CD4-positive, alpha-beta T cell treated with Interleukin-6 for 4 hours (primary cell): ENCODE data around the gene MCTP1.

Experiments
- DNase-seq: peaks from one replicate; pipeline ENCODE4 v3.0.0-alpha.2; 2020; ENCODE audit warnings: mixed read lengths

Gene MCTP1

DNA sequence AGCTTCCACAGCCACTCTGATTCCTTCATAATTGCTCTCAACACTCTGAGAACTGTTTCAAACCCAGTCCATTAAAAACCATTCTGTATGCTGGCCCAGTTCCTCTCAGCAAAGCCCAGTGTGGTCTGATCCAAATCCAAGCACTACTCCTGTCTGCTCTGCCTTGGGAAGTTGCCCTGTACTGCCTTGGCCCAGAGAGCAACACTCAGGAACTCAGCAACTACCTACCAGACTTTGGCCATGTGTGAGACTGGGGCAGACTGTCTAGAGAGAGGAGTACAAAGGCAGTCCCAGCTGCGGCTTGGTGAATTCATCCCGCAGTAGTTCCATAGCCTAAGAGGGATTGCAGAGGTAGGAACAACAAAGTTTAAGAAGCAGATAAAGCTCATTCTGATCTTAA is 214.4 kb downstream of the MCTP1 start:
- DNase-seq, result no peak

- DNase-seq, result no peak
These were observed 214.9 kb downstream of the MCTP1 start for GRCh38 chr5:95069948-95070347.

GRCh38 chr5:95069021-95069420 is 215.9 kb downstream of the MCTP1 start:
- no peak for DNase-seq

- no peak for DNase-seq
These were observed 216.5 kb downstream of the MCTP1 start for GRCh38 chr5:95068289-95068910.

GRCh38 chr5:95066048-95066447 is 218.8 kb downstream of the MCTP1 start:
- DNase-seq, result no peak

GRCh38 chr5:95063492-95063891 is 221.4 kb downstream of the MCTP1 start:
- DNase-seq, result no peak

DNA sequence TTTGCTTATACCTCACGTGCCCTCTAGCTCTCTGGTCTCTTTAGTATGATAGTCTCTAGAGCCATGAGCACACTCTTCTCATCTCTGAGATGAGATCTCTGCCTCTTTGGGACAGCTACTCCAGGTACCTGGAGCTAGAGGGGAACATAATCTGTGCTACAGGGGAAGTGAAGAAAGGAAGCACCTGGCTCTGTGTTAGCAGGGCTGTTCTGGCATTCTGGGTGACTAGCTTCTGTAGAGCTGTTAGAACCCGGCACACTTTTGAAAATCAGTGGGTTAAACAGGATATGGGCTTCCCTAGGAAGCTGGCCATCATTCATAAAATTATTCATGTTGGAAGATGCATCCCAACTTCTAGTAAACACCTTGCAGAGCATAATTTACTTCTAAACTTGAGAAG is 224.8 kb downstream of the MCTP1 start:
- DNase-seq, result no peak

GRCh38 chr5:95059636-95060035 is 225.3 kb downstream of the MCTP1 start:
- no peak for DNase-seq

GRCh38 chr5:95057615-95058014 is 227.3 kb downstream of the MCTP1 start:
- no peak for DNase-seq

GRCh38 chr5:95053253-95053652 is 231.6 kb downstream of the MCTP1 start:
- DNase-seq, result no peak

DNA sequence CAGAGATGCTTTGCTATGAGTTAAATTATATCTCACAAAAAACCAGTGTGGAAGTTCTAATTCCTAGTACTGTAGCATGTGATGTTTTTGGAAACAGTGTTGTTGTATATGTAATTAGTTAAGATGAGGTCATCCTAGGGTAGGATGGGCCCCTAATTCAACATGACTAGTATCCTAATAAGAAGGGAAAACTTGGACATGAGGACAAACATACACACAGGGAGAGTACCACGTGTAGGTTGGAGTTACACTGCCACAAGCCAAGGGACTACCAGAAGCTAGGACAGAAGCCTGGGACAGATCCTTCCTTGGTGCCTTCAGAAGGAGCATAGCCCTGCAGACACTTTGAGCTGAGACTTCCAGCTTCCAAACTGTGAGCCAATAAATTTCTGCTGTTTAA is 234.2 kb downstream of the MCTP1 start:
- no peak for DNase-seq

- DNase-seq, result no peak
These were observed 236.3 kb downstream of the MCTP1 start for GRCh38 chr5:95048628-95049027.

GRCh38 chr5:95045181-95045965 is 239.5 kb downstream of the MCTP1 start:
- DNase-seq, result no peak

DNA sequence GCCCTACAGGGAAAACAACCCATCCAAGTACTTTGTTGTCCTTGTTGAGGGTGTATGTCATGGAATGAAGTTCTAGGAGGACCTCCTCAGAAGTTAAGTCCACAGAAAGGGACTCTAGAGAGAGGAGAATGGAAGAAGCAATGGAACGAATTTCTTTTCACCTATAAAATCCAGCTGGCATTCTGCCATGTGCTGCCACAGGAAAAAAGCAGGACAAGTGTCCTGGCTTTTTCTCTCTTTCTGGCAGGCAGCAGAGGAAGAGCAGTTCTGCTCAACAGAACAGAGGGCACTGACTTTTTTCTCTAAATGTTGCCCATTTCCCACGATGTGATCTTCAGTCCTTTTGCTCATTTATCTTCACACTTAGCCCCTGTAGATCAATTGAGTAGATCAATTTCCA is 240.8 kb downstream of the MCTP1 start:
- DNase-seq, result no peak

DNA sequence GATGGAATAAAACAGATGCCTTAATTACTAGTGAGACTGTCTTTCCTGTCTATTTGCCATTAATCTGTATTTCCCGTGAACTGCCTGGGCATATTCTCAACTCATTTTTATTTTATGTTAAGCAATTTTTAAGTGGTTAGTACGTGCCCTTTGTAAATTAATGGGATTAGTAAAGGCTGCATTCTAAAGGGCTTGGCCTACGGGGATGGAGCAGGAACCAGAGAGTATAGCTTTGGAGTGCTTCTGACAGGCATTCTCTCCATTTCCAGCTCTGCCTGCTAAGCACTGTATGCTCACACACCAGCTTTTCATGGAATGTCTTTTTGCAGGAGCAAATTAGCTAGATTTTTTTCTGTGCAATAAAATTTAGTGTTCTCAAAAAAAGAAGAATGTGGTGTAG is 241.2 kb downstream of the MCTP1 start:
- no peak for DNase-seq

- no peak for DNase-seq
These were observed 241.7 kb downstream of the MCTP1 start for GRCh38 chr5:95043234-95043633.

GRCh38 chr5:95042037-95042436 is 242.9 kb downstream of the MCTP1 start:
- no peak for DNase-seq

DNA sequence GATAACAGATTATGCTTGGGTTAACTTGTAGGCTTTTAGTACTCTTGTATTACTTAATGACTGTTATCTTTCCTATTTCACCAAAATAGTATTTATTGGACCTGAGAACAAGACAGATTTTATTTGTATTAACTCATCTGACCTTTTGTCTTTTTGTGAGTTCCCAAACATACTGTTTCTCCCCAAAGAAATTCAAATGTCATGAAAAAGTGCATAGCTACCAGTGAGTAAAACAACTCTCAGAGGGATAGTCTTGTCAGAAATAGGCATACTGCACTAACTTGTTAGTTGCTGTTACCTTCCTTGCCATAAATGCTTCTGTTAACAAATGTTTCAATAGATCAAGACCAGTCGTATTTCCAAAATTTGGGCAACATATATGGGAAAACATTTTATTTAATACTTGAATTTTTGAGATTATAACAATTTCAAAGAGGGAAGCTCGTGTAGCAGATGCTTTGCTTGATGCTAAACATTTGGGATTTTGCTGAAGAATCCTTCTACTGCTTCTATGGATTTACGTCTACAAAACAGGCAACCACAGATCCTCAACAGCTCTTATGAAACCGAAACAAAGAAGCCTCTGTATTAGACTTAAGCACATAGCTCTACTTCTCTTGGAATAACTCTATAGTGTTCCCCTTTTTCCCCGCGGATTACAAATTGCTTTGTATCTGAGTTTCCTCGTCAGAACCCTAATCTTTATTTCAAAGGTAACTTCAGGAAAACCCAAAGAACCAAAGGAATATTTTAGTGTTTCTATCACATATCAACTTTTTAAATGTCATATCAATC is 248.8 kb downstream of the MCTP1 start:
- DNase-seq, result no peak

- no peak for DNase-seq
These were observed 252.1 kb downstream of the MCTP1 start for GRCh38 chr5:95032801-95033200.

- DNase-seq, result no peak
These were observed 255.1 kb downstream of the MCTP1 start for GRCh38 chr5:95029569-95030366.

DNA sequence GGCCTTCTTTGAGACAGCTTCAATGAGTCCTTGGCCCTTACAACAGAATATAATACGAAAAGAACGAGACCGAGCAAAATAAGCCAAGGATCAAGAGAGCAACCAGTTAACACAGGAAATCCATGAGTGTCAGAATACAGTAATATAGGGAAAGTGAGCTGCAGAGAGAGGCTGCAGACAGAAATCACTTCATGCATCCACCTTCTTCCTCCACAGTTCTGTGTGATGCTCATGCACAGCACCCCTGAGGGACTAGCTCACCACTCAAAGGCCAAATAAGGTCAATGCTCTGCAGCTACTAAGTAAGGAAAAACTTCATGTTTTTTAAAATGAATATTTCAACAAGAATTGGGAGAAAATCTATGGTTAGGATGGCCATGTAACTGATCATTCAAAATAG is 257.1 kb downstream of the MCTP1 start:
- DNase-seq, result no peak

DNA sequence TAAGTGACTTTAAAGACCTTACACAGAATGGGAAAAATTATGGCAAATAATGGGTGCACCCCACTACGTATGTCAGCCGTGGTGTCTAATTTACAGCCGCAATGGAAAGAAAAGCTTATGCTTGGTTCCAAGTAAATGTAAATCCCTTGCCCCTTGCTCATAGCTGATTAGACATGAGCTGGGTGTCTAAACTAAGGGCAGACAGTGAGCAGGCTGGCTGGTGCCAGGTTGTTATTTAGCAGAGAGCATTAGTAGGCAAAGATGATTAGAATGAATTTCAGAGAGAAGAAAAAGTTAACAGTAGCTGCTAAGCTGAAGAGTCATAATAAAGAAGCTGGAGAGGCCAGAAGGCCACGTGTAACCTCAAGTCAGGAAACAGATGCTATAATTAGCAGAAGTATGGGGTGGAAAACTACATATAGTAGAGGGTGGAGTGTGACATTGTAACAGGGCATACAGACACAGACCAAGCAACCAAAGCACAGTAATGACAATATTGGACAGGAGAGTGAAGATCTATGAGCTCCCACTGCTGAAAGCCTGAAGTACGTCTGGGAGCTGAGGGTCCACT is 257.7 kb downstream of the MCTP1 start:
- no peak for DNase-seq

- no peak for DNase-seq
These were observed 258.2 kb downstream of the MCTP1 start for GRCh38 chr5:95026718-95027117.
